ENCODE measurements around the gene PCCA.

DNA sequence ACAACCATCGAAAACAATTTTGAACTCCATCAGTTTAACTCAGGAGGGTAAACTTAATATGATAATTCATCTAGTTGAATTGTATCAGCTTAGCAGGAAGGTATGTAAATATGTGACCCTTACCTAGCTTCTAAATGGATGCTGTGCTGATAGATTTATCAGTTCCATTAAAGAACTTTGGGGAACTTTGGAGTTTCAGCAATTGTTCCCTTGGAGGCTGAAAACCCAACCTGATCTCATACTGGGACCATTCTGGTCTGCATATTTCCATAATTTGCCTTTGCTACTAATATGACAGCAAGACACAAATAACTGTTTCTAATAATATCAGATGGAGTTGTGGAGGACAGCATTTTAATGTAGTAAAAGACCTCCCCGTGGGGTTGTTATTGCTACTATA lies 371.9 kb downstream of the PCCA start:
- TF ChIP-seq, protein P1, sequence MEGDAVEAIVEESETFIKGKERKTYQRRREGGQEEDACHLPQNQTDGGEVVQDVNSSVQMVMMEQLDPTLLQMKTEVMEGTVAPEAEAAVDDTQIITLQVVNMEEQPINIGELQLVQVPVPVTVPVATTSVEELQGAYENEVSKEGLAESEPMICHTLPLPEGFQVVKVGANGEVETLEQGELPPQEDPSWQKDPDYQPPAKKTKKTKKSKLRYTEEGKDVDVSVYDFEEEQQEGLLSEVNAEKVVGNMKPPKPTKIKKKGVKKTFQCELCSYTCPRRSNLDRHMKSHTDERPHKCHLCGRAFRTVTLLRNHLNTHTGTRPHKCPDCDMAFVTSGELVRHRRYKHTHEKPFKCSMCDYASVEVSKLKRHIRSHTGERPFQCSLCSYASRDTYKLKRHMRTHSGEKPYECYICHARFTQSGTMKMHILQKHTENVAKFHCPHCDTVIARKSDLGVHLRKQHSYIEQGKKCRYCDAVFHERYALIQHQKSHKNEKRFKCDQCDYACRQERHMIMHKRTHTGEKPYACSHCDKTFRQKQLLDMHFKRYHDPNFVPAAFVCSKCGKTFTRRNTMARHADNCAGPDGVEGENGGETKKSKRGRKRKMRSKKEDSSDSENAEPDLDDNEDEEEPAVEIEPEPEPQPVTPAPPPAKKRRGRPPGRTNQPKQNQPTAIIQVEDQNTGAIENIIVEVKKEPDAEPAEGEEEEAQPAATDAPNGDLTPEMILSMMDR (IDR thresholded peaks at IDR 0.05), result no peak
- TF ChIP-seq POLR2A (IDR thresholded peaks at IDR 0.05; ENCODE audit: low read depth), result no peak
- TF ChIP-seq EP300 (IDR thresholded peaks at IDR 0.05), result no peak
- no peak for TF ChIP-seq POLR2AphosphoS5 (IDR thresholded peaks at IDR 0.05)

Measured in esophagus muscularis mucosa (tissue), 4 donors.